ENCODE results near the gene CLIC6. TPM values are rescaled to one million over a fixed set of nuclear protein-coding genes. Genes with fewer than 3 reads are reported as not detected.
A peak's percentile ranks its signal among the peaks of the same experiment; 100 is the strongest.

Gene CLIC6
- total RNA-seq, 4 donors from 2014 or later: 0.37 to 6.2 (median 1.6) TPM

- DNase-seq (ENCODE audit: low spot score): no peak
- TF ChIP-seq, protein P1, sequence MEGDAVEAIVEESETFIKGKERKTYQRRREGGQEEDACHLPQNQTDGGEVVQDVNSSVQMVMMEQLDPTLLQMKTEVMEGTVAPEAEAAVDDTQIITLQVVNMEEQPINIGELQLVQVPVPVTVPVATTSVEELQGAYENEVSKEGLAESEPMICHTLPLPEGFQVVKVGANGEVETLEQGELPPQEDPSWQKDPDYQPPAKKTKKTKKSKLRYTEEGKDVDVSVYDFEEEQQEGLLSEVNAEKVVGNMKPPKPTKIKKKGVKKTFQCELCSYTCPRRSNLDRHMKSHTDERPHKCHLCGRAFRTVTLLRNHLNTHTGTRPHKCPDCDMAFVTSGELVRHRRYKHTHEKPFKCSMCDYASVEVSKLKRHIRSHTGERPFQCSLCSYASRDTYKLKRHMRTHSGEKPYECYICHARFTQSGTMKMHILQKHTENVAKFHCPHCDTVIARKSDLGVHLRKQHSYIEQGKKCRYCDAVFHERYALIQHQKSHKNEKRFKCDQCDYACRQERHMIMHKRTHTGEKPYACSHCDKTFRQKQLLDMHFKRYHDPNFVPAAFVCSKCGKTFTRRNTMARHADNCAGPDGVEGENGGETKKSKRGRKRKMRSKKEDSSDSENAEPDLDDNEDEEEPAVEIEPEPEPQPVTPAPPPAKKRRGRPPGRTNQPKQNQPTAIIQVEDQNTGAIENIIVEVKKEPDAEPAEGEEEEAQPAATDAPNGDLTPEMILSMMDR (IDR thresholded peaks at IDR 0.05): no peak
- no peak for ATAC-seq (ENCODE audit: low FRiP score)
These were observed 27.3 kb downstream of the CLIC6 start for GRCh38 chr21:34696121-34696520.

DNA sequence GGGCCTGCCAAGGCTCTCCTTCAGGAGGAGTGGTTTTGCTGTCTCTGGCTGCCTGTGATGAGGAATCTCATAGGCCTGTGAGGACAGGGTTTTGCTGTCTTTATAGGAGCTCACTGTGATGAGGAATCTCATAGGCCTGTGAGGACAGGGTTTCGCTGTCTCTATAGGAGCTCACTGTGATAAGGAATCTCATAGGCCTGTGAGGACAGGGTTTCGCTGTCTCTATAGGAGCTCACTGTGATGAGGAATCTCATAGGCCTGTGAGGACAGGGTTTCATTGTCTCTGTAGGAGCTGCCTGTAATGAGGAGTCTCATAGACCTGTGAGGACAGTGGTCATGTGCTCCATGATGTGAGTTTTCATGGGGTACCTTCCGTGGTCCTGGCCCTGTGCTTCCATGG lies 29.0 kb downstream of the CLIC6 start:
- ATAC-seq (ENCODE audit: low FRiP score) (no peak), DNase-seq (ENCODE audit: low spot score) (no peak)
- TF ChIP-seq, protein P1 (IDR thresholded peaks at IDR 0.05): no peak

DNA sequence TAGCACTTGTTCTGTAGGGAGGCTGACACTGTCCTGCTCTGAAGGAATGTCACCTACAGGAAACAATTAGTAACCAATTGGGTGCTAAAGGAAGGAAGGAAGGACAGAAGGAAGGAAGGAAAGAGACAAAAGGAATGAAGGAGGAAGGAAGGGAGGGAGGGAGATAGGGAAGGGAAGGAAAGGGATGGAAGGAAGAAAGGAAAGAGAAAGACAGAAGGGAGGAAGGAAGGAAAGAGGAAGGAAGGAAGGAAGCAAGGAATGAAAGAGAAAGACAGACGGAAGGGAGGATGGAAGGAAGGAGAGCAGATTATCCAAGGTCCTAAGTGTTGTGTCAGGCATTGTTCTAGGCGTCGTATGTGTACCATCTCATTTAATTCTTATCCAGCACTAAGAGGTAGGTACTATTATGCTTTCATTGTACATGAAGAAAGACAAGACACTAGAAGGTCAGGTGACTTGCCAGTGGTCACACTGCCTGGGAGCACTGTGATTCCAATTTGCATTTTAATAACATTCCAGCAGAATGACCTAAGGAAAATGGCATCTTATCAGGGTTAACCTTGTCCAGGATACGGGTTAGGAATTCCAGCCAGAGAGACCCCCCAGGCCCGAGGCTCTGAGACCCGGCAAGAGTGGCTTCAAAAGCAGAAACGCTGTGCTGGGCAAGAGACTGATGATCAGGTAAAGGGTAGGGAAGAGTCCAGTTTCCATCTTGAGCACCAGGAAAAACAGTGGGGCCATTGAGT lies 29.6 kb downstream of the CLIC6 start:
- ATAC-seq (ENCODE audit: low FRiP score) (no peak), DNase-seq (ENCODE audit: low spot score) (no peak)
- TF ChIP-seq, protein P1 (IDR thresholded peaks at IDR 0.05): no peak

- no peak for DNase-seq (ENCODE audit: low spot score)
- TF ChIP-seq, protein P1 (IDR thresholded peaks at IDR 0.05): no peak
- no peak for ATAC-seq (ENCODE audit: low FRiP score)
These were observed 31.8 kb downstream of the CLIC6 start for GRCh38 chr21:34700605-34701004.

GRCh38 chr21:34701726-34702125 lies 32.9 kb downstream of the CLIC6 start:
- ATAC-seq (ENCODE audit: low FRiP score) (no peak), DNase-seq (ENCODE audit: low spot score) (no peak)
- TF ChIP-seq, protein P1 (IDR thresholded peaks at IDR 0.05): no peak

- TF ChIP-seq, protein P1 (IDR thresholded peaks at IDR 0.05): no peak
- DNase-seq (ENCODE audit: low spot score): no peak
- ATAC-seq (ENCODE audit: low FRiP score): peak; percentile 78
These were observed 33.8 kb downstream of the CLIC6 start for GRCh38 chr21:34702341-34703170.

Data from omental fat pad (tissue), 4 donors.